Gastrocnemius medialis (tissue), 4 donors: Measurements from ENCODE around the gene SF1. TPM values are rescaled to one million over a fixed set of nuclear protein-coding genes. Genes with fewer than 3 reads are reported as not detected.

Source experiments
- ATAC-seq, 2 donors: fragments of 150-250 bp; one replicate each; pipeline ENCODE4 v1.9.1; 2016
- DNase-seq, 2 donors: peaks; one replicate each; pipeline ENCODE4 v3.0.0-alpha.2; 2019
- H3K27ac ChIP-seq, 4 donors: fragments of 200-600 bp; sonication (generic); 1 replicate in 1 of 4; 2 replicates in 3 of 4; pipeline ENCODE4 v1.5.1; 2016 to 2018; ENCODE audit warnings: mild to moderate bottlenecking in 2 of 4, moderate library complexity in 1 of 4
- H3K27me3 ChIP-seq, 3 donors: fragments of 200-600 bp; sonication (generic) in 2 of 3; 1 replicate in 1 of 3; 2 replicates in 2 of 3; pipeline versions ENCODE4 v1.5.1 to v1.6.0; 2016 to 2019; ENCODE audit warnings: mild to moderate bottlenecking in 1 of 3, moderate library complexity in 1 of 3
- H3K36me3 ChIP-seq, 2 donors: fragments of 200-600 bp; sonication (generic) in 1 of 2; one replicate each; pipeline ENCODE4 v1.5.1; 2017 to 2018
- H3K4me1 ChIP-seq, 2 donors: fragments of 200-600 bp; sonication (generic) in 1 of 2; one replicate each; pipeline ENCODE4 v1.5.1; 2016 to 2017; ENCODE audit warnings: mild to moderate bottlenecking in 2 of 2
- H3K4me3 ChIP-seq, 4 donors: fragments of 200-600 bp; sonication (generic) in 3 of 4; 1 replicate in 1 of 4; 2 replicates in 3 of 4; pipeline ENCODE4 v1.5.1; 2016 to 2019; ENCODE audit warnings: mild to moderate bottlenecking in 2 of 4
- H3K9me3 ChIP-seq, 3 donors: fragments of 200-600 bp; sonication (generic) in 2 of 3; 1 replicate in 1 of 3; 2 replicates in 2 of 3; pipeline ENCODE4 v1.5.1; 2016 to 2019
- CTCF ChIP-seq, 5 experiments: fragments of 450-650 bp in 3 of 5; fragments of 200-600 bp in 2 of 5; sonication (generic) in 2 of 5; IDR thresholded peaks in 4 of 5; conservative IDR thresholded peaks in 1 of 5; 1 replicate in 4 of 5; 2 replicates in 1 of 5; pipeline ENCODE4 v1.5.1; 2016 to 2019; ENCODE audit warnings: antibody characterized with exemption in 5 of 5, mild to moderate bottlenecking in 3 of 5, moderate library complexity in 3 of 5
- POLR2A ChIP-seq, 2 donors: fragments of 450-650 bp; IDR thresholded peaks; one replicate each; pipeline ENCODE4 v1.6.1; 2017; ENCODE audit warnings: antibody characterized with exemption in 2 of 2, mild to moderate bottlenecking in 2 of 2, moderate library complexity in 2 of 2
- in situ Hi-C, 4 donors: fragments of 200-750 bp; cut with MboI; loops; one replicate each; pipeline versions ENCODE4 v1.15.0 to v1.8.0; 2017; ENCODE audit warnings: low sequenced_read_pairs in 4 of 4
- intact Hi-C: fragments of 100-400 bp; cut with DNase I; formaldehyde crosslinking; loops from one replicate; pipeline ENCODE4 v1.15.1; 2023; ENCODE audit warnings: low total_unique reads
- total RNA-seq, 4 donors: library from RNA; depleted of rRNA; stranded (reverse); fragments of >200 nt; gene quantifications; one replicate each; pipeline versions ENCODE4 v1.1.0 to v1.2.3, GENCODE V29; 2016

The SF1 gene
- total RNA-seq, 4 donors from 2014 or later: 171 to 249 (median 193) TPM

- Histone ChIP-seq H3K27ac (no peak overlapping the region), H3K4me1 (peaks cover 0 to 7% of the 10 kb centered on the region in 2 donors), H3K36me3 (no peaks in the 10 kb centered on the region), H3K4me3 (no peak overlapping the region), H3K9me3 (no peaks in the 10 kb centered on the region), H3K27me3 (peaks cover 14 to 32% (median 30%) of the 10 kb centered on the region in 3 donors)
- intact Hi-C loops (loop anchor here (5.0 kb wide), 1 partner anchor 273 kb away; no protein-coding TSS in a partner anchor), in situ Hi-C loops (no loop called here)
- TF ChIP-seq CTCF (IDR thresholded peaks at IDR 0.05 in 4 of 5, conservative IDR thresholded peaks at IDR 0.05 in 1 of 5) (no peak), POLR2A (IDR thresholded peaks at IDR 0.05) (no peak)
- DNase-seq: no peak
- no peak for ATAC-seq
Measured at GRCh38 chr11:64720640-64721358, 57.5 kb downstream of the SF1 start.

- ATAC-seq: no peak
- no peak overlapping the region for H3K27ac ChIP-seq
- TF ChIP-seq POLR2A (IDR thresholded peaks at IDR 0.05) (no peak), CTCF (IDR thresholded peaks at IDR 0.05 in 4 of 5, conservative IDR thresholded peaks at IDR 0.05 in 1 of 5) (no peak)
- in situ Hi-C loops (no loop called here), intact Hi-C loops (loop anchor here (5.0 kb wide), 1 partner anchor 273 kb away; no protein-coding TSS in a partner anchor)
- H3K27me3 ChIP-seq: peaks cover 17 to 37% (median 35%) of the 10 kb centered on the region in 3 donors
- no peaks in the 10 kb centered on the region for H3K36me3 ChIP-seq
- H3K4me3 ChIP-seq: no peak overlapping the region
- DNase-seq: no peak
- peaks cover 0 to 7% of the 10 kb centered on the region in 2 donors for H3K4me1 ChIP-seq
- H3K9me3 ChIP-seq: no peaks in the 10 kb centered on the region
Measured at GRCh38 chr11:64720167-64720566, 58.2 kb downstream of the SF1 start.

DNA sequence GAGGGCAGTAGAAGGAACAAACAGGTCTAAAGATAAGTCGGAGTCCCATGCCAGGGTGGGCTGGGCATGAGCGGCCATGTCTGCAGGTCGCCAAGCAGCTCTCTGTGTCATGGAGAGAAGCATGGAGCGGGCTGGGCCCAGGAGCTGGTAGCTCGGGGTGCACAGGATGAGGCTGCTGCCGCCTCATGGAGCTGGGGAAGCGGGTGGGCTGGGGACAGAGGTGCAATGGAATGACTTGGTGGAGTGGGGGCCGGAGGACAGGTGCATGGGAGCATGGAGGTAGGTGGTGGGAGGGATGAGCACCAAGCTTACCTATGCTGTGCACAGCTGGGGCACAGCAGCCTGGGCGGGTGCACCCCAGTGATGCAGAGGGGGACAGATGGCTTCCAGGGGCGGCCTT is 58.9 kb downstream of the SF1 start:
- H3K27me3 ChIP-seq: peaks cover 24 to 43% (median 38%) of the 10 kb centered on the region in 3 donors
- no peaks in the 10 kb centered on the region for H3K9me3 ChIP-seq
- TF ChIP-seq POLR2A (IDR thresholded peaks at IDR 0.05) (no peak), CTCF (IDR thresholded peaks at IDR 0.05 in 4 of 5, conservative IDR thresholded peaks at IDR 0.05 in 1 of 5) (no peak)
- no peak overlapping the region for H3K27ac ChIP-seq
- H3K36me3 ChIP-seq: no peaks in the 10 kb centered on the region
- peaks cover 0 to 7% of the 10 kb centered on the region in 2 donors for H3K4me1 ChIP-seq
- ATAC-seq (no peak), DNase-seq (no peak)
- in situ Hi-C loops: no loop called here
- no peak overlapping the region for H3K4me3 ChIP-seq
- intact Hi-C loops: no loop called here

GRCh38 chr11:64718780-64719124 is 59.6 kb downstream of the SF1 start:
- H3K36me3 ChIP-seq: no peaks in the 10 kb centered on the region
- DNase-seq: no peak
- TF ChIP-seq POLR2A (IDR thresholded peaks at IDR 0.05): no peak
- no peak for TF ChIP-seq CTCF (IDR thresholded peaks at IDR 0.05 in 4 of 5, conservative IDR thresholded peaks at IDR 0.05 in 1 of 5)
- ATAC-seq: no peak
- in situ Hi-C loops (no loop called here), intact Hi-C loops (no loop called here)
- H3K27me3 ChIP-seq: peaks cover 31 to 50% (median 45%) of the 10 kb centered on the region in 3 donors
- H3K27ac ChIP-seq: no peak overlapping the region
- no peak overlapping the region for H3K4me3 ChIP-seq
- no peaks in the 10 kb centered on the region for H3K9me3 ChIP-seq
- H3K4me1 ChIP-seq: peaks cover 0 to 6% of the 10 kb centered on the region in 2 donors
